Tongue (tissue), 2 donors: ENCODE data around the gene SEC16A. TPM values are rescaled to one million over a fixed set of nuclear protein-coding genes. Genes with fewer than 3 reads are reported as not detected.

Experiments used
- DNase-seq: peaks from one replicate; pipeline ENCODE4 v3.0.0-alpha.2; 2015
- total RNA-seq: library from RNA; depleted of rRNA; stranded (reverse); fragments of >200 nt; gene quantifications from one replicate; pipeline ENCODE4 v1.2.3, GENCODE V29; 2014

Gene SEC16A
- total RNA-seq, 1 donor from 2014 or later, result 29.4 TPM

GRCh38 chr9:136485049-136486045 lies 2.5 kb upstream of the SEC16A start:
- DNase-seq, result peak; percentile 93

GRCh38 chr9:136484153-136485048 lies 1.6 kb upstream of the SEC16A start:
- peak; percentile 12 for DNase-seq

GRCh38 chr9:136483589-136484152 lies 831 bp upstream of the SEC16A start:
- DNase-seq, result peak; percentile 98

GRCh38 chr9:136482046-136482792 lies 621 bp downstream of the SEC16A start:
- DNase-seq, result peak; percentile 48

- DNase-seq, result no peak
These were observed 1.3 kb downstream of the SEC16A start for GRCh38 chr9:136481558-136481957.

- DNase-seq, result no peak
These were observed 6.3 kb downstream of the SEC16A start for GRCh38 chr9:136476369-136477150.

GRCh38 chr9:136474974-136475865 lies 7.6 kb downstream of the SEC16A start:
- DNase-seq, result no peak

GRCh38 chr9:136474021-136474640 lies 8.7 kb downstream of the SEC16A start:
- DNase-seq, result no peak

GRCh38 chr9:136473354-136473721 lies 9.5 kb downstream of the SEC16A start:
- DNase-seq, result no peak

- DNase-seq, result no peak
These were observed 10.0 kb downstream of the SEC16A start for GRCh38 chr9:136472640-136473353.

GRCh38 chr9:136471802-136472487 lies 10.9 kb downstream of the SEC16A start:
- no peak for DNase-seq

GRCh38 chr9:136470792-136471469 lies 11.9 kb downstream of the SEC16A start:
- DNase-seq, result no peak

- DNase-seq, result no peak
These were observed 12.5 kb downstream of the SEC16A start for GRCh38 chr9:136470356-136470755.

- no peak for DNase-seq
These were observed 15.1 kb downstream of the SEC16A start for GRCh38 chr9:136467766-136468165.

- DNase-seq, result no peak
These were observed 16.7 kb downstream of the SEC16A start for GRCh38 chr9:136466155-136466541.

- no peak for DNase-seq
These were observed 17.2 kb downstream of the SEC16A start for GRCh38 chr9:136465500-136466154.

GRCh38 chr9:136464241-136464640 lies 18.6 kb downstream of the SEC16A start:
- no peak for DNase-seq
